ENCODE results near the gene KY. TPM values are rescaled to one million over a fixed set of nuclear protein-coding genes. Genes with fewer than 3 reads are reported as not detected.

Gene KY
- total RNA-seq, 1 experiment from 2014 or later = not detected

- BruUV-seq (replicated peaks) = no TSS peak
- no peak for DNase-seq (ENCODE audit: low spot score)
These were observed 91.2 kb downstream of the KY start for GRCh38 chr3:134559591-134559990.

More at GRCh38 chr3:134559591-134559990, 91.2 kb downstream of the KY start:
- Histone ChIP-seq H3K27me3 (replicated peaks; ENCODE audit: insufficient read depth, low read depth, low read length, poor library complexity) (no peaks in the 10 kb centered on the region), H3K36me3 (ENCODE audit: insufficient read depth, low read length, poor library complexity, severe bottlenecking) (no peaks in the 10 kb centered on the region), H3K9me3 (ENCODE audit: low read depth, low read length, poor library complexity, severe bottlenecking) (no peaks in the 10 kb centered on the region), H3K4me1 (ENCODE audit: insufficient read depth, low read length, poor library complexity, severe bottlenecking) (no peaks in the 10 kb centered on the region), H3K27ac (ENCODE audit: low read depth, low read length, poor library complexity, severe bottlenecking) (no peak overlapping the region), H3K4me3 (ENCODE audit: low read depth, low read length, poor library complexity, severe bottlenecking) (no peak overlapping the region)
- intact Hi-C loops (cut with micrococcal nuclease; ENCODE audit: unreplicated experiment) = no loop called here
- POLR2A ChIA-PET (ENCODE audit: low non-redundant PET) = no interaction called here
- TF ChIP-seq, protein P1, sequence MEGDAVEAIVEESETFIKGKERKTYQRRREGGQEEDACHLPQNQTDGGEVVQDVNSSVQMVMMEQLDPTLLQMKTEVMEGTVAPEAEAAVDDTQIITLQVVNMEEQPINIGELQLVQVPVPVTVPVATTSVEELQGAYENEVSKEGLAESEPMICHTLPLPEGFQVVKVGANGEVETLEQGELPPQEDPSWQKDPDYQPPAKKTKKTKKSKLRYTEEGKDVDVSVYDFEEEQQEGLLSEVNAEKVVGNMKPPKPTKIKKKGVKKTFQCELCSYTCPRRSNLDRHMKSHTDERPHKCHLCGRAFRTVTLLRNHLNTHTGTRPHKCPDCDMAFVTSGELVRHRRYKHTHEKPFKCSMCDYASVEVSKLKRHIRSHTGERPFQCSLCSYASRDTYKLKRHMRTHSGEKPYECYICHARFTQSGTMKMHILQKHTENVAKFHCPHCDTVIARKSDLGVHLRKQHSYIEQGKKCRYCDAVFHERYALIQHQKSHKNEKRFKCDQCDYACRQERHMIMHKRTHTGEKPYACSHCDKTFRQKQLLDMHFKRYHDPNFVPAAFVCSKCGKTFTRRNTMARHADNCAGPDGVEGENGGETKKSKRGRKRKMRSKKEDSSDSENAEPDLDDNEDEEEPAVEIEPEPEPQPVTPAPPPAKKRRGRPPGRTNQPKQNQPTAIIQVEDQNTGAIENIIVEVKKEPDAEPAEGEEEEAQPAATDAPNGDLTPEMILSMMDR (conservative IDR thresholded peaks at IDR 0.05; ENCODE audit: low read depth, low read length) = no peak
- no peak for TF ChIP-seq EZH2 (IDR thresholded peaks at IDR 0.05; ENCODE audit: borderline replicate concordance, low read depth, low read length, poor library complexity, severe bottlenecking)
- CTCF ChIA-PET = no interaction called here

Other genes starting within 250 kb of the KY start
- 60.2 and 69.7 TPM in 2 replicates for gene ANAPC13, start 165.0 kb downstream of the KY start, total RNA-seq (2021)
- gene CEP63, start 165.0 kb downstream of the KY start, total RNA-seq (2021) = 29.2 and 31.8 TPM in 2 replicates
- 0.11 and 0.61 TPM in 2 replicates for gene EPHB1, start 144.2 kb upstream of the KY start, total RNA-seq (2021)